Activated naive CD8-positive, alpha-beta T cell treated with anti-CD3 and anti-CD28 coated beads, Interleukin-2, amount 10 ng/mL, durations not matched to agents 7 days and 5 days (primary cell): Measurements from ENCODE around the gene FAM83D. TPM values are rescaled to one million over a fixed set of nuclear protein-coding genes. Genes with fewer than 3 reads are reported as not detected.

Experiments used
- ATAC-seq: fragments of 150-1000 bp; cut with Tn5 transposase; one replicate; pipeline ENCODE4 v1.10.0; 2021; ENCODE audit warnings: low read depth, moderate library complexity
- POLR2A ChIA-PET: fragments of 350-600 bp; sonication (Branson Sonifier 250); formaldehyde crosslinking; loops from one replicate; lab custom pipeline; 2021; ENCODE audit warnings: antibody characterized with exemption; lab: Charles Lee
- DNase-seq: peaks from one replicate; pipeline ENCODE4 v3.0.0; 2021
- H3K27ac Mint-ChIP-seq: one replicate; pipeline ENCODE4 v1.8.0; 2022; ENCODE audit warnings: mild to moderate bottlenecking, mixed read lengths
- H3K27me3 Mint-ChIP-seq: one replicate; pipeline ENCODE4 v1.8.0; 2022; ENCODE audit warnings: mild to moderate bottlenecking, moderate library complexity, mixed read lengths
- H3K36me3 Mint-ChIP-seq: one replicate; pipeline ENCODE4 v1.8.0; 2021; ENCODE audit warnings: mild to moderate bottlenecking, mixed read lengths
- H3K4me1 Mint-ChIP-seq: one replicate; pipeline ENCODE4 v1.8.0; 2021; ENCODE audit warnings: mixed read lengths
- H3K4me3 Mint-ChIP-seq: one replicate; pipeline ENCODE4 v1.8.0; 2022; ENCODE audit warnings: mild to moderate bottlenecking, moderate library complexity, mixed read lengths
- H3K9me3 Mint-ChIP-seq: one replicate; pipeline ENCODE4 v1.8.0; 2021; ENCODE audit warnings: mixed read lengths
- total RNA-seq, 2 experiments: library from RNA; stranded (reverse); gene quantifications; one replicate each; pipeline ENCODE4 v1.2.3, GENCODE V29; 2021

FAM83D gene
- total RNA-seq, 2 experiments from 2014 or later, result 14.4 to 15.4 TPM

DNA sequence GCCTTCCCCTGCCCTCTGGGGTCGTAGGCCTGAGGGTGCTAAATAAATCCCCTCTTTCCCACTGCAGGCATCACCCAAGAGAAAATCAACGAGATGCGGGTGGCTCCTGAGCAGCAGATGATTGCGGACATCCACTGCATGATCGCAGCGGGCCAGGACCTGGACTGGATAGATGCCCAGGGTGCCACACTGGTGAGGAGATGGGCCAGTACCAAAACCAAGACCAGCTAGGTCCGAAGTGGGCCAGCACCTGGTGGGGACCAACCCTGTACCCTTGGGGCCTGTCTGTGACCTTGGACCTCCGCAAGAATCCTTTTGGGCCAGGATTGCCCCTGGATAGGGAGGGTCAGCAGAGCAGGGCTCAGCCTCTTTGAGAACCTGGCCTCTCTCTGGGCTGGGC is 23.6 kb upstream of the FAM83D start:
- Mint-ChIP-seq H3K4me3 (no peak overlapping the region), H3K4me1 (peaks cover 2% of the 10 kb centered on the region), H3K9me3 (peaks cover 9% of the 10 kb centered on the region), H3K27ac (no peak overlapping the region), H3K27me3 (no peaks in the 10 kb centered on the region), H3K36me3 (peaks cover 63% of the 10 kb centered on the region)
- POLR2A ChIA-PET, result no interaction called here
- DNase-seq (no peak), ATAC-seq (no peak)

DNA sequence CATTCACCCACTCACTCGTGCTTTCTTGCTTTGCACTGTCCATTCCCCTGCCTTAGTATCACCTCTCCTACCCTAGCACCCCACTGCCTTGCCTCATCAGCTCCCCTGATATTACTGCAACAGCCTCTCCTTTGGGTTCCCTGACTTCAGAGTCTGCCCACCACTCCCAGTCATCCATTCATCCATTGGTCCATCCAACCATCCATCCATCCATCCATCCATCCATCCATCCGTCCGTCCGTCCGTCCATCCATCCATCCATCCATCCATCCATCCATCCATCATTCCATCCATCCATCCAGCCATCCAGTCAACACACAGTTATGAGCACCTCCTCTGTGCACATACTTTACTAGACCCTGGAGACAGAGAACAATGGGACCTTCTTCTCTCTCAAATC is 22.9 kb upstream of the FAM83D start:
- Mint-ChIP-seq H3K27ac (no peak overlapping the region), H3K4me1 (peaks cover 5% of the 10 kb centered on the region), H3K27me3 (no peaks in the 10 kb centered on the region), H3K9me3 (peaks cover 9% of the 10 kb centered on the region), H3K36me3 (peaks cover 68% of the 10 kb centered on the region), H3K4me3 (no peak overlapping the region)
- POLR2A ChIA-PET, result interaction anchor here (1.0 kb wide), 1 partner anchor 20 kb away, joined by 3 read pairs; no protein-coding TSS in a partner anchor
- no peak for ATAC-seq
- DNase-seq, result no peak

DNA sequence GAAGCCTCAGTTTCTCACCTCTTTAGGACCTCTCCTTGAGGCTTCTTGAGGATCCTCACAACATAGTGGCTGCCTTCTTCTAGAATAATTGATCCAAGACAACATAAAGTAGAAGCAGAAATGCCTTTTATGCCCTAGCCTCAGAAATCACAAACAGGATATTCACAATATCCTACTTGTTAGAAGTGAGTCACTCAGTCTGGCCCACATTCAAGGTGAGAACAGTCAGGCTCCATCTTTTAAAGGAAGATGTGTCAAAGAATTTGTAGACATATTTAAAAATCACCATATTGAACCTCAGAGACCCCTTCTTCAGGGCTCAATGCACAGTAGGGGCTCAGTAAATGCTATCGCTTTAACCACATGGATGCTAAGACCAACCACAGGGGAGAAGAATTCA is 20.8 kb upstream of the FAM83D start:
- Mint-ChIP-seq H3K9me3 (peaks cover 9% of the 10 kb centered on the region), H3K4me1 (peaks cover 9% of the 10 kb centered on the region), H3K27ac (no peak overlapping the region), H3K36me3 (peaks cover 70% of the 10 kb centered on the region), H3K4me3 (no peak overlapping the region), H3K27me3 (no peaks in the 10 kb centered on the region)
- ATAC-seq, result no peak
- POLR2A ChIA-PET, result no interaction called here
- DNase-seq, result no peak

DNA sequence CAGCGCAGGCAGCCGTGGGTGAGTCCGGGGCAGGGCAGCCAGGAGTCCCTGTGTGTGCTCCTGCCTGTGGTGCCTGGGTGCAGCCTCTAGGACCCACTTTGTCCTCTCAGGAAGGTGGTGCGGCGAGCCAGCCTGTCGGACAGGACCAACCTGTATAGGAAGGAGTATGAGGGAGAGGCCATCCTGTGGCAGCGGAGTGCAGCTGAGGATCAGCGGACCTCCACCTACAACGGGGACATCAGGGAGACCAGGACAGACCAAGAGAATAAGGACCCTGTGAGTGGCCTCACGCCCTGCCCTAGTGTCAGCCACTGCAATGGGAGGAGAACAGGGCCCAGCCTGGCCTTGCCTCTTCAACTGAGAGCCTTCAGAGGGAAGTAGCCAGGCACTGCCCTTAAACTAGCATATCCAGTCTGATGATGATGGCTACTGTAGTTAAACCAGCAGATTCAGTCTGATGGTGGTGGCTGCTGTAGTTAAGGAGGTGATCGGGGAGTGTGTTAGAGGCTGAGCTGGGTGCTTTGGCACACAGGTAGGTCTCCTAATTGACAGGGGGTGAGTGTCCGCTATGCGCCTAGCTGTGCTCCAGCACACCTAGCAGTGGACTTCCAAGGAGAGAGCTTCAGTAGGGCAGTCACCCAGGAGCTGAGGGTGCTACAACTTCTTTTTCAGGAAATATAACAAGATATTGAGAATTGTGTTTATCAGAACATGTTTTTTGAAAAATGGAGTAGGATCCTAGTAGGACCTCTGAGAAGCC is 18.1 kb upstream of the FAM83D start:
- peaks cover 9% of the 10 kb centered on the region for H3K9me3 Mint-ChIP-seq
- H3K27me3 Mint-ChIP-seq, result no peaks in the 10 kb centered on the region
- ATAC-seq (no peak), DNase-seq (no peak)
- peaks cover 50% of the 10 kb centered on the region for H3K36me3 Mint-ChIP-seq
- POLR2A ChIA-PET, result no interaction called here
- no peak overlapping the region for H3K4me3 Mint-ChIP-seq
- H3K4me1 Mint-ChIP-seq, result peaks cover 9% of the 10 kb centered on the region
- no peak overlapping the region for H3K27ac Mint-ChIP-seq

DNA sequence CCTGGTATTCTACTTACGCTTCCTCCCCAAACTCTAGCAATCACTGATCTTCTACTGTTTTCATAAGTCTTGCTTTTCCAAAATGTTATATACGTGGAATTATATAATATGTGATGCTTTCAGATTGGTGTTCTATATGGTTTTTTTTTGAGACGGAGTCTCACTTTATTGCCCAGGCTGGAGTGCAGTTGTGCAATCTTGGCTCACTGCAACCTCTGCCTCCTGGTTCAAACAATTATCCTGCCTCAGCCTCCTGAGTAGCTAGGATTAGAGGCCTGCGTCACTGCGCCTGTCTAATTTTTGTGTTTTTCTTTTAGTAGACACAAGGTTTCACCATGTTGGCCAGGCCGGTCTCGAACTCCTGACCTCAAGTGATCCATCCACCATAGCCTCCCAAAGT is 10.9 kb upstream of the FAM83D start:
- Mint-ChIP-seq H3K9me3 (no peaks in the 10 kb centered on the region), H3K4me1 (no peaks in the 10 kb centered on the region), H3K36me3 (peaks cover 12% of the 10 kb centered on the region), H3K27me3 (no peaks in the 10 kb centered on the region), H3K27ac (no peak overlapping the region), H3K4me3 (no peak overlapping the region)
- DNase-seq (no peak), ATAC-seq (no peak)
- POLR2A ChIA-PET, result no interaction called here

DNA sequence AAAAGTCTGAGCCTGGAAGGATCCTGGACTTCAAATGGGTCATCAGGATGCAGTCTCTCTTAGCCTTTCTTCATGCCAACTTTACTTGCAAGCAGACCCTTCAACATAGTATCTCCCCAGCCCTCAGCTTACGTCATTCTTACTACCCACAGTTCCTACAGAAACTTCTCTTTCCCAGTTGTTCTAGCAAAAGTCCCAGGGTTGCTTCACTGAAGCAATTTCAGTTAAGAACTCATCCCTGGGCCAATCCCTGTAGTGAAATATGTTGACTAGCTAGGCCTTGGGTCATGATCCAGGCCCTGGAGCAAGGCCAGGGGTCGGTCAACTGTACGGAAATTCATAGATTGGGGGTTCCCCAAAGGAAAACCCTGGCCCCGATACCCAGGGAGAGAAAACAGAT is 8.6 kb upstream of the FAM83D start:
- H3K36me3 Mint-ChIP-seq, result peaks cover 12% of the 10 kb centered on the region

DNA sequence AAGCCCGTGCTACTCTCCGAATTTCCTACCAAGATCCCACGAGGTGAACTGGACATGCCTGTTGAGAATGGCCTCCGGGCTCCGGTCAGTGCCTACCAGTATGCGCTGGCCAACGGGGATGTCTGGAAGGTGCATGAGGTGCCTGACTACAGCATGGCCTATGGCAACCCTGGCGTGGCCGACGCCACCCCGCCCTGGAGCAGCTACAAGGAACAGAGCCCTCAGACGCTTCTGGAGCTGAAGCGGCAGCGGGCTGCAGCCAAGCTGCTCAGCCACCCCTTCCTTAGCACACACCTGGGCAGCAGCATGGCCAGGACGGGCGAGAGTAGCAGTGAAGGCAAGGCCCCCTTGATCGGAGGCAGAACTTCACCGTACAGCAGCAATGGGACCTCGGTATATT is 8.0 kb upstream of the FAM83D start:
- Mint-ChIP-seq H3K36me3 (peaks cover 12% of the 10 kb centered on the region), H3K27me3 (no peaks in the 10 kb centered on the region), H3K9me3 (no peaks in the 10 kb centered on the region), H3K4me3 (no peak overlapping the region), H3K27ac (no peak overlapping the region), H3K4me1 (no peaks in the 10 kb centered on the region)
- ATAC-seq (no peak), DNase-seq (no peak)
- POLR2A ChIA-PET, result no interaction called here

More for the DNA sequence above, 8.6 kb upstream of the FAM83D start:
- Mint-ChIP-seq H3K4me3 (no peak overlapping the region), H3K9me3 (no peaks in the 10 kb centered on the region), H3K27ac (no peak overlapping the region), H3K27me3 (no peaks in the 10 kb centered on the region), H3K4me1 (no peaks in the 10 kb centered on the region)
- no peak for ATAC-seq
- DNase-seq, result no peak
- POLR2A ChIA-PET, result interaction anchor here (0.7 kb wide), 1 partner anchor 731 kb away, joined by 4 read pairs; no protein-coding TSS in a partner anchor

DNA sequence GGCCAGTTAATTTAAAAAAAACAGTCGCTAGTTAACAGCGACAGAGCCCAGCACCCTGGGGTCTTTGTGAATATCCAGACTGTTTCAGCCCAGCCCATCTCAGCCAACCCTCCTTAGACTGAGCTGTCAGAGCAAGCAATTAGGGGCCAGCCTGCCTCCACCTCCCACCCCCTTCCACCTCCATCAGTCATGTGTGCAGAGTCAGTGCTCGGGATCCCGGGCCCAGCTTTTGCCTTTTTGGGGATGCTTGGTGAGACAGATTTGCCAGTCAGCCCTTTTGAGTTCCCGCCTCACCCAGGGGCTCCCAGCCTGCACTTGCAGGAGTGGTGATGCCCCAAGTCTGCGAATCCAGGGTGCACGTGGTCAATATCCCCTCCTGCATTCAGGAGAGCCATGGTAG is 6.5 kb upstream of the FAM83D start:
- no peaks in the 10 kb centered on the region for H3K27me3 Mint-ChIP-seq
- POLR2A ChIA-PET, result no interaction called here
- no peak overlapping the region for H3K4me3 Mint-ChIP-seq
- peaks cover 3% of the 10 kb centered on the region for H3K4me1 Mint-ChIP-seq
- ATAC-seq, result no peak
- peaks cover 10% of the 10 kb centered on the region for H3K36me3 Mint-ChIP-seq
- no peak overlapping the region for H3K27ac Mint-ChIP-seq
- no peaks in the 10 kb centered on the region for H3K9me3 Mint-ChIP-seq
- no peak for DNase-seq

DNA sequence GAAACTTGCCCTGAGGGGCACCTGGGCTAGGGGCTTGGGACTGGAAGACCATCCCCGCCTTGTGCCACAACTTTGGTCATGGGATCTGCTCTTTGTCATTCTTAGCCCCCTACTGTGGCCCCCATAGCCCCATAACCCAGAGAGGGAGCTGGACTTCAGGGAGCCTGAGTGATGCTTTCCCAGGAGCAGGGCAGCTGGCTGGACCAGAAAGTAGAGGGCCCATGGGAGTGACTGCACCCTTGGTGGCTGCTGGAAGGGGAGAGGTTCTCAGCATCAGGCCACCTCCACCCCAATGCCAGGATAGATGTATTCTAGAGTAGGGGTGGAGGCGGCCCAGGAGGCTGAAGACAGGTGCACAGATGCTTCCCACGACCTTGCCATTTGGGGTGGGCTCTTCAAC is 5.8 kb upstream of the FAM83D start:
- ATAC-seq (no peak), DNase-seq (no peak)
- H3K9me3 Mint-ChIP-seq, result no peaks in the 10 kb centered on the region
- peaks cover 6% of the 10 kb centered on the region for H3K36me3 Mint-ChIP-seq
- no peak overlapping the region for H3K27ac Mint-ChIP-seq
- H3K27me3 Mint-ChIP-seq, result no peaks in the 10 kb centered on the region
- peaks cover 5% of the 10 kb centered on the region for H3K4me1 Mint-ChIP-seq
- POLR2A ChIA-PET, result no interaction called here
- no peak overlapping the region for H3K4me3 Mint-ChIP-seq

DNA sequence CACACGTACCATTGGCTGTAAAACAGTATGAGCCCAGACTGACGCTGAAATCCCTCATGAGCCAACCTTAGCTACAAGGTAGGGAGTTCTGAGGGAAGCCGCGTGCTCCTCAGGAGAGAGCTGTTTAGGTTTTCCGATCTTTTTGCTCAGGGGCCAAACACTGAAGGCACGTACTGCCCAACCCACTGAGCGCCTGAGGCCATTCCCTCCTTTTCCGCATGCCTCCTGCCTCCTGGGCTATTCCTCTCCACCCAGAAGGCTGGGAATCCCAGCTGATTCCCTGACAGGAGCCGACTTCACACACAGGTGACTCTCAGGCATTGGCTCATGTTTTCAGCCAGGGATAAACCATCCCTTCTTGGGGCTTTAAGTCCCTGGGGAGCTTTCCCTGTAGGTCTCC is 5.4 kb upstream of the FAM83D start:
- Mint-ChIP-seq H3K36me3 (peaks cover 6% of the 10 kb centered on the region), H3K9me3 (no peaks in the 10 kb centered on the region), H3K27me3 (no peaks in the 10 kb centered on the region), H3K4me3 (no peak overlapping the region), H3K27ac (no peak overlapping the region), H3K4me1 (peaks cover 8% of the 10 kb centered on the region)
- DNase-seq, result no peak
- POLR2A ChIA-PET, result no interaction called here
- no peak for ATAC-seq

DNA sequence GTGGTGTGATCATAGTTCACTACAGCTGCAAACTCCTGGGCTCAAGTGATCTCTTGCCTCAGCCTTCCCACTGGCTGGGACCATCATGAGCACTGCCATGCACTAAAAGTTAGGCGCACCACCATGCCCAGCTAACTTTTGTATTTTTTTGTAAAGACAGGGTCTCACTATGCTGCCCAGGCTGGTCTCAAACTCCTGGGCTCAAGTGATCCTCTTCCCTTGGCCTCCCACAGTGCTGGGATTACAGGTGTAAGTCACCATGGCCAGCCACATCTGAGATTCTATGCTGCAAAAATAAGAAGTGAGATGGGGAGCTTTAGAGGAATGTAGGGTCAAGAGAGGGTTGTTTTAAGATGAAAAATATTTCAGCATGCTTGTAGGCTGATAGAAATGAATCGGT is 1.5 kb upstream of the FAM83D start:
- POLR2A ChIA-PET, result no interaction called here
- H3K9me3 Mint-ChIP-seq, result no peaks in the 10 kb centered on the region
- no peak for DNase-seq
- no peaks in the 10 kb centered on the region for H3K27me3 Mint-ChIP-seq
- ATAC-seq, result no peak
- peaks cover 12% of the 10 kb centered on the region for H3K36me3 Mint-ChIP-seq
- H3K4me1 Mint-ChIP-seq, result peaks cover 20% of the 10 kb centered on the region
- no peak overlapping the region for H3K4me3 Mint-ChIP-seq
- peak overlapping the region; percentile 4 for H3K27ac Mint-ChIP-seq

DNA sequence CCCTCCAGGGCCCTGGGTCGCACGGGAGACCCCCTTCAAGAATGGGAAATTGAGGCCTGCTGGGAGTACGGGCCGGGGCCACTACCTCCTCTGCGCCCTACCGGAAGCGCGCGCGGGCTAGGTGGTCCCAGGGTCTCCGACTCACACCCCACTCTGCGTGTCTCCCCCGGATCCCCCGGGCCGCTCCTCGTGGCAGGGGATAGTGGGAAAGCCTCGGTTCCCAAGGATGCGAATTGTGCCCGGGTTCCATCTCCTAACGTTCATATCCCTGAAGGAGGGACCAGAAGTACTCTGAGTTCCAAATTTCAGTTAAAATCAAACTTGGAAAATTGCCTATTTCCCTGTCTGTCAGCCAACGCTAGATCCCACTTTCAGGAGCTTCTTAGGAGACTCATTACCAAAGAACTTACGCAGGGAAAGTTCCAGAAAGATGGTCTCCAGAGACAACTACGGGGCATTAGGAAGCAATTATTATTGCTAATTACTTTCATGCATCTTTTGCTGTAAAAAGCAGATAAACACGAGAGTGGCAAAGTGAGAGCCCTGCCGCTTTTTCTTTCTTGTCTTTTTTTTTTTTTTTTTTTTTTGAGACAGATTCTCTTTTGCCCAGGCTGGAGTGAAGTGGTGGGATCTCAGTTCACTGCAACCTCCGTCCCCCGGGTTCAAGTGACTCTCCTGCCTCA is 858 bp downstream of the FAM83D start:
- POLR2A ChIA-PET, result interaction anchor here (1.6 kb wide), 2 partner anchors 25 to 35 kb away, joined by 5 to 14 read pairs; partner anchors contain the start of gene DHX35
- Mint-ChIP-seq H3K36me3 (peaks cover 16% of the 10 kb centered on the region), H3K4me1 (peaks cover 32% of the 10 kb centered on the region), H3K27ac (peak overlapping the region; percentile 77), H3K27me3 (no peaks in the 10 kb centered on the region), H3K9me3 (no peaks in the 10 kb centered on the region), H3K4me3 (peak overlapping the region; percentile 89)
- ATAC-seq (peak; percentile 5), DNase-seq (no peak)

DNA sequence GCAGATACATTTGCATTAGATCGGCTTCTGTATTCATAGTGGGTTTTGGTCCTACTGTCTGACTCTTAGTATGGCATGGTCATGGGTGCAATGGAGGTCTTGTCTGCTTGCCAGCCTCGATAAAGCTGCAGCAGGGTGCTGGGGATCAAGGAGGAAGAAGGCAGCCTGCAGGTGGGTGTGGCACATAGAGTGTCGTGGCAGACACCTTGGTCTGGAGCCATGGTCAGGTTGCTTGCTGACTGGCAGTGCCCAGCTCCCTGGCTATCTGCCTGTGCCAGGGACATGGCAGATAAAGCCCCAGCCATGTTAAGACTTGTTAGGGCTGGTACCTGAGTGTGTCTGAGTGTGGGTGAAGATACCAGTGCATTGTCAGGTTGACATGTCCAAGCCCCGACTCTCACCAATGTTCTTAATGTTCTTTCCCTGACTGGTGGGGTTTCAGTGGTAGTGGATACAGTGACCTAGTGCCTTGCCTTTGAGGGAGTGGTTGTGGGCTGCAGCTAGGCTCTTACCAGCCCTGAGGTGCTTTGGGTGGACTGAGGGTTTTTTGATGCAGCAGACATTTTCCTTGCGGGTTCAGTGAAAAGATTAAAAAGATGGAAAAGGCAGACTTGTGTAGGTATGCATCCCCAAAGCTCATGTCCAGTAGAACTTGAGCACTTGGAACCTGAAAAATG is 1.8 kb downstream of the FAM83D start:
- no peaks in the 10 kb centered on the region for H3K27me3 Mint-ChIP-seq
- H3K27ac Mint-ChIP-seq, result no peak overlapping the region
- no peak for DNase-seq
- peaks cover 16% of the 10 kb centered on the region for H3K36me3 Mint-ChIP-seq
- peaks cover 38% of the 10 kb centered on the region for H3K4me1 Mint-ChIP-seq
- POLR2A ChIA-PET, result interaction anchor here (0.7 kb wide), 1 partner anchor 121 kb away, joined by 3 read pairs; no protein-coding TSS in a partner anchor
- peak overlapping the region; percentile 89 for H3K4me3 Mint-ChIP-seq
- no peaks in the 10 kb centered on the region for H3K9me3 Mint-ChIP-seq
- no peak for ATAC-seq
